HFFc6 (cell line): ENCODE data around the gene CHD1. TPM values are rescaled to one million over a fixed set of nuclear protein-coding genes. Genes with fewer than 3 reads are reported as not detected.

ENCODE experiments used
- DNase-seq: peaks from one replicate; pipeline ENCODE4 v3.0.0-alpha.2; 2018
- H3K27ac Mint-ChIP-seq: 2 replicates; pipeline ENCODE4 v1.8.0; 2020; ENCODE audit warnings: mild to moderate bottlenecking, mixed read lengths
- H3K27me3 Mint-ChIP-seq: 2 replicates; pipeline ENCODE4 v1.8.0; 2021; ENCODE audit warnings: mild to moderate bottlenecking, moderate library complexity, mixed read lengths; ENCODE audit not compliant: insufficient read depth
- H3K36me3 Mint-ChIP-seq: 2 replicates; pipeline ENCODE4 v1.8.0; 2021; ENCODE audit warnings: low read depth, mixed read lengths
- H3K4me1 Mint-ChIP-seq: 2 replicates; pipeline ENCODE4 v1.8.0; 2020; ENCODE audit warnings: low read depth, mixed read lengths
- H3K4me3 Mint-ChIP-seq: 2 replicates; pipeline ENCODE4 v1.8.0; 2020; ENCODE audit warnings: mild to moderate bottlenecking, moderate library complexity, mixed read lengths
- H3K9me3 Mint-ChIP-seq: 2 replicates; pipeline ENCODE4 v1.8.0; 2020; ENCODE audit warnings: mild to moderate bottlenecking, mixed read lengths
- long read RNA-seq: library from polyadenylated mRNA; unstranded; transcript quantifications from one replicate; pipeline ENCODE4 v2.0.0, GENCODE V29; 2019
- total RNA-seq, 6 experiments: library from RNA; stranded (reverse); fragmentation: NEBNext Ultra II Directional; extraction: Animal tissue kit (Norgen Biotek cat#: 25700); gene quantifications; 2 replicates in 1 of 6; 3 replicates in 5 of 6; pipeline ENCODE4 v1.2.3, GENCODE V29; 2021
- TF ChIP-seq, protein P1 (sequence below): fragments of 200-600 bp; sonication (generic); IDR thresholded peaks from 2 replicates; pipeline ENCODE4 v1.5.0; 2021; ENCODE audit warnings: antibody characterized with exemption, mild to moderate bottlenecking

CHD1 gene
- total RNA-seq = 10 to 100 TPM; 18.1 to 25.0 (median 20.8) TPM
- long read RNA-seq, partial matches to known transcripts = 19 of 26 reads
- long read RNA-seq, other reads (novel, unspliced or antisense) = 7 of 26 reads

DNA sequence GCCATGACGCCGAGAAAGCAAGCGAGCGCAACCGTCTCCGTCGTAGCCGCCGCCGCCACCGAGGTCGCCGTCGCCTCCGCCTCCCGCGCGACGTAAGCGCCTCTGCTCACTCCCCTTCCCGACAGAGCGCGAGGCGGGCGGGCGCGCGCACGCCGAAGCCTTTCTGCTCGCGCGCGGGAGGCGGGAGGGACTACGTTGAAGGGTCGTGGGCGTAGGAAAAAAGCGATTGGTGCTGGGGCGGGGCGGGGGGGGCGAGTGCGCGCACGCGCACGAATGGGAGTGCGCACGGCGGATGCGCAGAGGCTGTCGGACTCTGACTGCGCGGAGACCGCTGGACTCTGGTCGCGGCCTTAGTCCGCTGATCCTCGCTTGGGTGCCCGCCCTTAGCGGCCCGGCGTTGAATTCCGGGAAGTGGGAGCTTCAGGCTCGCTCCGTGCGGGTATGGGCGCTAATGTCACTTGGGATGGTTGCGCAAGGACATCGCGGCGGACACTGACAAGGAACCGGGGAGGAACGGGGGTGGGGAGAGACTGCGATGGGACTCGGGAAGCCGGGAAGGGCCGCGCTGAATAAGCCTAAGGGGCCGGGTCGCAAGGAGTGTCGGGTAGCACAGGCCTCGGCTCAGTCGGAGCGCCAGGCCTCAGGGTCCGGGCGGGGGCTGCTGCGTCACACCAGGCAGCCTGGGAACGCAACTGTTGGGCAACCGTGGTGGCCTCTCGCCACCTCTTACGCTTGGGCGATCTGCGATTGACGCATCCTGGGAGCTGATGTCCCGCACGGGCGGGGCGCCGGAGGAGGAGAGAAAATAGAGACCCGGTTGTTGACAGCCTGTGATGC lies at the start of gene CHD1:
CHD1 (minus strand) TSS at position 135 of the 837 bp plus-strand sequence. CDS start 2,621 bp downstream, outside the sequence.
- peak; percentile 93 for DNase-seq
- Mint-ChIP-seq H3K4me3 (peak within 1 kb of the TSS; percentile 98), H3K27me3 (peaks cover 4% of the 10 kb centered on the region), H3K4me1 (peaks cover 51% of the 10 kb centered on the region), H3K36me3 (peaks cover 5% of the 10 kb centered on the region; the same call in 1 of the 2 replicates), H3K9me3 (no peaks in the 10 kb centered on the region), H3K27ac (peak within 1 kb of the TSS; percentile 100)
- TF ChIP-seq, protein P1, sequence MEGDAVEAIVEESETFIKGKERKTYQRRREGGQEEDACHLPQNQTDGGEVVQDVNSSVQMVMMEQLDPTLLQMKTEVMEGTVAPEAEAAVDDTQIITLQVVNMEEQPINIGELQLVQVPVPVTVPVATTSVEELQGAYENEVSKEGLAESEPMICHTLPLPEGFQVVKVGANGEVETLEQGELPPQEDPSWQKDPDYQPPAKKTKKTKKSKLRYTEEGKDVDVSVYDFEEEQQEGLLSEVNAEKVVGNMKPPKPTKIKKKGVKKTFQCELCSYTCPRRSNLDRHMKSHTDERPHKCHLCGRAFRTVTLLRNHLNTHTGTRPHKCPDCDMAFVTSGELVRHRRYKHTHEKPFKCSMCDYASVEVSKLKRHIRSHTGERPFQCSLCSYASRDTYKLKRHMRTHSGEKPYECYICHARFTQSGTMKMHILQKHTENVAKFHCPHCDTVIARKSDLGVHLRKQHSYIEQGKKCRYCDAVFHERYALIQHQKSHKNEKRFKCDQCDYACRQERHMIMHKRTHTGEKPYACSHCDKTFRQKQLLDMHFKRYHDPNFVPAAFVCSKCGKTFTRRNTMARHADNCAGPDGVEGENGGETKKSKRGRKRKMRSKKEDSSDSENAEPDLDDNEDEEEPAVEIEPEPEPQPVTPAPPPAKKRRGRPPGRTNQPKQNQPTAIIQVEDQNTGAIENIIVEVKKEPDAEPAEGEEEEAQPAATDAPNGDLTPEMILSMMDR = no peak

DNA sequence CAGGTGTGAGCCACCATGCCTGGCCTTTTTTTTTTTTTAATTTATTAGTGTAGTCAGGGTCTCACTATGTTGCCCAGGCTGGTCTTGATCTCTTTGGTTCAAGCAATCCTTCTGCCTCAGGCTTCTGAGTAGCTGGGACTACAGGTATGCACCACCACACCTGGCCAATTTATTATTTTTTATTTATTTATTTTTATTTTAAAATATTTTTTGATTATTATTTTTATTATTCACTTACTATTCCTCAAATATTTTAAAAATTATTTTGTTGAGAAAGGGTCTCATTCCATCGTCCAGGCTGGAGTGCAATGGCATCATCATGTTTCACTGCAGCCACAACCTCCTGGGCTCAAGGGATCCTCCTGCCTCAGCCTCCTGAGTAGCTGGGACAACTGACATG lies 49.7 kb upstream of the CHD1 start:
- Mint-ChIP-seq H3K9me3 (no peaks in the 10 kb centered on the region), H3K27me3 (peaks cover 9% of the 10 kb centered on the region; the same call in 1 of the 2 replicates), H3K4me3 (no peak overlapping the region), H3K36me3 (no peaks in the 10 kb centered on the region), H3K4me1 (peaks cover 8% of the 10 kb centered on the region; the same call in 1 of the 2 replicates), H3K27ac (no peak overlapping the region)
- TF ChIP-seq, protein P1 = no peak
- no peak for DNase-seq

DNA sequence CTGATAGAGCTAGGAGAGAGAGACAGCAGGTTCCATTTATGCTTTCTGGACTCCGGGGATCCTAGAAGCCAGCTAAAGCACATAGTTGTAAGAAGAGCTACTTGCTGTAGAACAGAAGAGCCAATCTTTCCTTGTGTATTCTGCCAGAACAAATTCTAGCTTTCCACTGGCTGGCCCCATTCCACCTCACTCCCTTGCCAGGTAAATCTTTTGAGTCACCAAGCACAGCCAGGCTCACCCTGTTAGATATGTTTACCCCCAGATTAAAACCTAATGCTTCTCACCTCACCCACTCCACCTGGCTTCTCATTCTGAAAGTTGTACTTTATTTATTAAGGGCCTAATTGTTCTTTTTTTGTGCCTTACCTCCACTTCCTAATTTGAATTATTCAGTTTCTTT lies 48.9 kb upstream of the CHD1 start:
- Mint-ChIP-seq H3K36me3 (no peaks in the 10 kb centered on the region), H3K4me1 (peaks cover 8% of the 10 kb centered on the region; the same call in 1 of the 2 replicates), H3K4me3 (no peak overlapping the region), H3K27ac (no peak overlapping the region), H3K27me3 (peaks cover 10% of the 10 kb centered on the region), H3K9me3 (no peaks in the 10 kb centered on the region)
- no peak for DNase-seq
- TF ChIP-seq, protein P1 = no peak

DNA sequence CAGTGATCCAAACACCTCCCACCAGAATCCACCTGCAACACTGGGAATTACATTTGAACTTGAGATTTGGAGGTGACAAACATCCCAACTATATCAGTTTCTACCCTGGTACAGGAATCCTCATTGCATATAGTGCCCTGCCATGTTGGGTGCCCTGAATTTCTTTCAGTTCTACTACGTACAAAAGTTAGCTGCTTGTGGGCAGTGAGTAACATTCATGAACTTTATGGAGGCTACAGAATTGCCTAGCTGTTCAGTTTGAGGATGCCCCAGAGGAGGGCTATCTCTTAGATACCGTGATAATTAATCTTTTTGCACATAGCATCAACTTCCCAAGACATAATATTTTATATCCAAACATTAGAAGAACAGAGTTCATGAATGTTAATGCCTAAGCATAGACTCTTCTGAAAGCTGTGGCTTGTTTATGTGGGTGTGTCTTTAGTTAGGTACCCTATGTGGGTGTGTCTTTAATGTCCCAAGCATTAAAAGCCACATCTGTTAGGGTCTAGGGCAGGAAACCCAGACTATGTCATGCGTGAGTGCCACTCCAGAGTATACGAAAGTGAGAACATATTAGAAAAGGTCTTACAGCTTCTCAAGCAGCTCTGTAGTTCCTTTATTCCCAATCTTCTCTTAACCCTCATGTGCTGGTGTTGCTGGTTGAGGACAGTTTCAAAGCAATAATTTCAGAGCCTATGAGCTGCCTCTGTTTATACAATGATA lies 47.0 kb upstream of the CHD1 start:
- Mint-ChIP-seq H3K4me3 (no peak overlapping the region), H3K9me3 (no peaks in the 10 kb centered on the region), H3K27ac (no peak overlapping the region), H3K4me1 (peaks cover 8% of the 10 kb centered on the region; the same call in 1 of the 2 replicates), H3K36me3 (no peaks in the 10 kb centered on the region), H3K27me3 (peaks cover 10% of the 10 kb centered on the region)
- TF ChIP-seq, protein P1 = no peak
- DNase-seq = no peak

DNA sequence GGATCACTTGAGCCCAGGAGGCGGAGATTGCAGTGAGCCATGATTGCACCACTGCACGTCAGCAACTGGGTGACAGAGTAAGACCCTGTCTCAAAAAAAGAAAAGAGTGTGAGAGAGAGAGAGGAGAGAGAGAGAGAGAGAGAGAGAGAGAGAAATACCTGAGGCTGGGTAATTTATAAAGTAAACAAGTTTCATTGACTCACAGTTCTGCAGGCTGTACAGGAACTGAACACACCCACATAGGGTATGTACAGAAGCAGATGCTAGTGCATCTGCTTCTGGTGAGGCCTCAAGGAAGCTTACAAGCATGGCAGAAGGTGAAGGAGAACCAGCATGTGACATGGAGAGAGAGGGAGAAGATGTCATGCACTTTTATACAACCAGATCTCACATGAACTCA lies 46.4 kb upstream of the CHD1 start:
- Mint-ChIP-seq H3K4me3 (no peak overlapping the region), H3K27me3 (peaks cover 9% of the 10 kb centered on the region), H3K4me1 (peaks cover 8% of the 10 kb centered on the region; the same call in 1 of the 2 replicates), H3K27ac (no peak overlapping the region), H3K9me3 (no peaks in the 10 kb centered on the region), H3K36me3 (no peaks in the 10 kb centered on the region)
- TF ChIP-seq, protein P1 = no peak
- DNase-seq = no peak
